HepG2 (cell line): Measurements from ENCODE around the gene CALU. TPM values are rescaled to one million over a fixed set of nuclear protein-coding genes. Genes with fewer than 3 reads are reported as not detected.

Source experiments
- ATAC-seq: fragments of 200-7000 bp; cut with Tn5 transposase; 3 replicates; pipeline ENCODE4 v1.9.1; 2020; ENCODE audit warnings: mild to moderate bottlenecking, moderate library complexity
- BruUV-seq: library from RNA; stranded (reverse); fragments of 400-500 nt; replicated peaks from 2 replicates; lab custom pipeline; 2021; lab: Mats Ljungman, UMichigan
- CTCF ChIA-PET: fragments of 300-600 bp; formaldehyde crosslinking; extraction: SDS; loops from one replicate; lab custom pipeline; 2021; ENCODE audit warnings: low total read pairs, inconsistent platforms, low intra/inter-chr PET ratio; lab: Yijun Ruan, JAX
- POLR2A ChIA-PET: fragments of 350-600 bp; sonication (Branson Sonifier 250); formaldehyde crosslinking; loops from one replicate; lab custom pipeline; 2020; ENCODE audit warnings: antibody characterized with exemption, inconsistent platforms; lab: Yijun Ruan, JAX
- DNase-seq: peaks from one replicate; pipeline ENCODE4 v3.0.0-alpha.2; 2015; ENCODE audit warnings: low spot score
- FAIRE-seq: peaks from 3 replicates; lab custom pipeline; 2011; peaks lifted over from hg19 to GRCh38; lab: Jason Lieb, UNC
- H2AFZ ChIP-seq: one replicate; pipeline ENCODE4 v1.6.1; 2011; ENCODE audit warnings: low read length, inconsistent platforms
- H3K27ac ChIP-seq: fragments of 300-600 bp; 3 replicates; pipeline ENCODE4 v1.8.0; 2011; ENCODE audit warnings: mixed run types, mild to moderate bottlenecking, mixed read lengths, low read length, inconsistent platforms; ENCODE audit not compliant: insufficient read depth; ENCODE audit errors: extremely low read length
- H3K27me3 ChIP-seq, 2 experiments: fragments of 200-600 bp in 1 of 2; 2 replicates in 1 of 2; 3 replicates in 1 of 2; pipeline versions ENCODE4 v1.6.0 to v1.8.0; 2011; ENCODE audit warnings: low read length in 2 of 2, mild to moderate bottlenecking in 2 of 2, moderate library complexity in 2 of 2, inconsistent platforms in 1 of 2; ENCODE audit not compliant: insufficient read depth in 2 of 2, control insufficient read depth in 1 of 2
- H3K36me3 ChIP-seq, 2 experiments: fragments of 200-600 bp in 1 of 2; replicated peaks in 1 of 2; 2 replicates in 1 of 2; 3 replicates in 1 of 2; pipeline versions ENCODE4 v1.5.1 to v1.8.0; 2011; ENCODE audit warnings: low read length in 2 of 2, inconsistent platforms in 1 of 2; ENCODE audit not compliant: insufficient read depth in 2 of 2, control insufficient read depth in 1 of 2
- H3K4me1 ChIP-seq: 2 replicates; pipeline ENCODE4 v1.5.1; 2012; ENCODE audit warnings: low read length, inconsistent platforms; ENCODE audit not compliant: insufficient read depth
- H3K4me2 ChIP-seq: 2 replicates; pipeline ENCODE4 v1.6.0; 2011; ENCODE audit warnings: low read depth, low read length, inconsistent platforms
- H3K4me3 ChIP-seq, 3 experiments: fragments of 200-600 bp in 1 of 3; sonication (generic), shearing (Covaris generic) in 1 of 3; replicated peaks in 1 of 3; 2 replicates each; pipeline ENCODE4 v1.5.1; 2011 to 2016; ENCODE audit warnings: low read length in 3 of 3, inconsistent platforms in 2 of 3, low read depth in 2 of 3, mild to moderate bottlenecking in 2 of 3, control low read depth in 1 of 3, mixed read lengths in 1 of 3; ENCODE audit not compliant: insufficient read depth in 1 of 3
- H3K79me2 ChIP-seq: one replicate; pipeline ENCODE4 v1.6.1; 2011; ENCODE audit warnings: low read length, inconsistent platforms; ENCODE audit not compliant: insufficient read depth
- H3K9ac ChIP-seq: 2 replicates; pipeline ENCODE4 v1.6.0; 2011; ENCODE audit warnings: mild to moderate bottlenecking, low read depth, low read length, inconsistent platforms; ENCODE audit not compliant: insufficient read depth
- H3K9me3 ChIP-seq: 2 replicates; pipeline ENCODE4 v1.5.1; 2012; ENCODE audit warnings: mild to moderate bottlenecking, low read length
- H4K20me1 ChIP-seq: 2 replicates; pipeline ENCODE4 v1.6.0; 2011; ENCODE audit warnings: inconsistent platforms, mild to moderate bottlenecking, low read length, moderate library complexity; ENCODE audit not compliant: insufficient read depth
- SP5 ChIP-seq: IDR thresholded peaks from 2 replicates; pipeline ENCODE4 v1.6.1; 2016; ENCODE audit warnings: low read depth, borderline replicate concordance
- THAP11 ChIP-seq: IDR thresholded peaks from 2 replicates; pipeline ENCODE4 v1.6.1; 2016; ENCODE audit warnings: missing biosample characterization, missing genetic modification reagents
- ZNF792 ChIP-seq: IDR thresholded peaks from 2 replicates; pipeline ENCODE4 v1.6.1; 2016
- ZNF800 ChIP-seq: sonication (generic); formaldehyde crosslinking; IDR thresholded peaks from 2 replicates; pipeline ENCODE4 v1.4.0; 2020; ENCODE audit warnings: missing genetic modification reagents
- WGBS: methylation state at CpG from one replicate; pipeline ENCODE4 v1.1.6; 2017; ENCODE audit warnings: low lambda C conversion rate; 5-methylcytosine and 5-hydroxymethylcytosine counted together
- in situ Hi-C: cut with HindIII; loops from 2 replicates; pipeline ENCODE4 v1.10.0; 2017; ENCODE audit warnings: low pct_unique_long_range_greater_than_20kb; ENCODE audit not compliant: extremely low pct_ligation_motif_present
- intact Hi-C: fragments of 100-400 bp; cut with micrococcal nuclease; formaldehyde crosslinking; loops from one replicate; pipeline ENCODE4 v1.10.0; 2022; ENCODE audit not compliant: unreplicated experiment
- polyA plus RNA-seq, 8 experiments: library from polyadenylated mRNA; depleted of rRNA in 3 of 8; stranded (reverse) in 7 of 8; unstranded in 1 of 8; fragments of >200 nt; fragmentation: Illumina TruSeq in 4 of 8; extraction: Trizol in 4 of 8; gene quantifications; 2 replicates each; pipeline versions ENCODE4 v1.2.1 to v1.2.3, GENCODE V29; 2011 to 2016; ENCODE audit warnings: low read depth in 4 of 8, missing spikeins in 1 of 8, mixed read lengths in 1 of 8; ENCODE audit not compliant: insufficient read depth in 1 of 8
- total RNA-seq, 5 experiments: library from RNA; depleted of rRNA; stranded (reverse); fragments of >200 nt; fragmentation: Illumina TruSeq; extraction: Trizol; gene quantifications; 2 replicates each; pipeline ENCODE4 v1.2.3, GENCODE V29; 2016; ENCODE audit warnings: low read depth in 1 of 5

CALU gene
- total and polyA plus RNA-seq, 2 of the 13 experiments (the other 11 are each of a cell fraction or from before 2014, with no cell fraction given) = 198 to 252 TPM

- no peak overlapping the region for H3K9ac ChIP-seq
- peaks cover 13% of the 10 kb centered on the region for H3K4me1 ChIP-seq
- peaks cover under 1% of the 10 kb centered on the region; the same call in 1 of the 2 replicates for H4K20me1 ChIP-seq
- peaks cover 0 to 17% of the 10 kb centered on the region in 2 experiments; a peak in 2 of 5 replicates for H3K27me3 ChIP-seq
- H3K79me2 ChIP-seq = peaks cover 7% of the 10 kb centered on the region
- in situ Hi-C loops = no loop called here
- no peak overlapping the region for H3K4me3 ChIP-seq
- no peak for DNase-seq
- no peaks in the 10 kb centered on the region for H3K36me3 ChIP-seq
- H3K4me2 ChIP-seq = no peak overlapping the region
- intact Hi-C loops = no loop called here
- ATAC-seq = no peak
- POLR2A ChIA-PET = no interaction called here
- no TSS peak for BruUV-seq
- FAIRE-seq = no peak
- 69% methylated on average over 1 of the region's 1 CpG for WGBS
- H3K9me3 ChIP-seq = no peaks in the 10 kb centered on the region
- no peak overlapping the region for H2AFZ ChIP-seq
- CTCF ChIA-PET = no interaction called here
- TF ChIP-seq THAP11 (CRISPR knock-in tag) (peak; percentile 52), ZNF792 (CRISPR knock-in tag) (no peak)
- H3K27ac ChIP-seq = no peak overlapping the region
Observed at GRCh38 chr7:128734890-128735289, 4.3 kb upstream of the CALU start.

GRCh38 chr7:128735436-128735835, 3.7 kb upstream of the CALU start:
- no peak overlapping the region for H3K9ac ChIP-seq
- CTCF ChIA-PET = no interaction called here
- no peak overlapping the region for H3K27ac ChIP-seq
- H3K4me1 ChIP-seq = peaks cover 13% of the 10 kb centered on the region
- DNase-seq (no peak), ATAC-seq (no peak), FAIRE-seq (no peak)
- H3K36me3 ChIP-seq = no peaks in the 10 kb centered on the region
- no peak overlapping the region for H3K4me2 ChIP-seq
- 54% methylated on average over 5 of the region's 5 CpGs for WGBS
- H4K20me1 ChIP-seq = peaks cover 6% of the 10 kb centered on the region; the same call in 1 of the 2 replicates
- intact Hi-C loops (no loop called here), in situ Hi-C loops (no loop called here)
- TF ChIP-seq SP5 (no peak), ZNF800 (CRISPR knock-in tag) (no peak)
- BruUV-seq = no TSS peak
- H2AFZ ChIP-seq = no peak overlapping the region
- POLR2A ChIA-PET = no interaction called here
- no peaks in the 10 kb centered on the region for H3K9me3 ChIP-seq
- peaks cover 0 to 17% of the 10 kb centered on the region in 2 experiments; a peak in 1 of 5 replicates for H3K27me3 ChIP-seq
- H3K4me3 ChIP-seq = no peak overlapping the region
- peaks cover 13% of the 10 kb centered on the region for H3K79me2 ChIP-seq
